GM20000 (cell line): ENCODE data around the gene SCUBE1.

Experiments
- DNase-seq: peaks from one replicate; pipeline ENCODE4 v3.0.0; 2012; ENCODE audit warnings: low spot score
- CTCF ChIP-seq: IDR thresholded peaks from 2 replicates; pipeline ENCODE4 v1.5.1; 2012; ENCODE audit warnings: mild to moderate bottlenecking, control low read depth; ENCODE audit errors: extremely low read depth, missing control alignments

The SCUBE1 gene

GRCh38 chr22:43245717-43246116 is 97.5 kb downstream of the SCUBE1 start:
- no peak for TF ChIP-seq CTCF
- no peak for DNase-seq

- no peak for DNase-seq
- no peak for TF ChIP-seq CTCF
Observed at GRCh38 chr22:43244803-43245527, 98.2 kb downstream of the SCUBE1 start.

- TF ChIP-seq CTCF = no peak
- DNase-seq = no peak
Observed at GRCh38 chr22:43244402-43244801, 98.8 kb downstream of the SCUBE1 start.

DNA sequence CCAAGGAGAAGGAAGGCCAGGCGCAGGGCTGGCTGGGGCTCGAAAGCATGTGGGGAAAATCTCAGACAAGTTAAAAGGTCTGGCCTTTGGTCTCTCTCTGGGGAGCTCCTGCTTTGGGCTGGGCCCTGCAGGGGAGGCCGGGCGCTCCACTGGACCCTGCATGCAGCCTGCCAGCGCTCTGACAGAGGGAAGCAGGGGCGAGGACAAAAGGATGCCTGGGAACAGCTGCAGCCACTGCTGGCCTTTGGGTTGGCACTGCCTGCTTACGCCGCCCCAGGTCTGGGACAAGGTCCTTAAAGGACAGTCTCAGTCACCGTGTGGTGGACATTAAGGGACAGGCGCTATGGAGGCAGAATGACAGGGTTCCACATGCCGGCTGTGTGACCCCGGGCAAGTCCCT is 99.8 kb downstream of the SCUBE1 start:
- no peak for TF ChIP-seq CTCF
- DNase-seq = no peak

GRCh38 chr22:43242627-43243026 is 100.5 kb downstream of the SCUBE1 start:
- no peak for TF ChIP-seq CTCF
- DNase-seq = no peak

DNA sequence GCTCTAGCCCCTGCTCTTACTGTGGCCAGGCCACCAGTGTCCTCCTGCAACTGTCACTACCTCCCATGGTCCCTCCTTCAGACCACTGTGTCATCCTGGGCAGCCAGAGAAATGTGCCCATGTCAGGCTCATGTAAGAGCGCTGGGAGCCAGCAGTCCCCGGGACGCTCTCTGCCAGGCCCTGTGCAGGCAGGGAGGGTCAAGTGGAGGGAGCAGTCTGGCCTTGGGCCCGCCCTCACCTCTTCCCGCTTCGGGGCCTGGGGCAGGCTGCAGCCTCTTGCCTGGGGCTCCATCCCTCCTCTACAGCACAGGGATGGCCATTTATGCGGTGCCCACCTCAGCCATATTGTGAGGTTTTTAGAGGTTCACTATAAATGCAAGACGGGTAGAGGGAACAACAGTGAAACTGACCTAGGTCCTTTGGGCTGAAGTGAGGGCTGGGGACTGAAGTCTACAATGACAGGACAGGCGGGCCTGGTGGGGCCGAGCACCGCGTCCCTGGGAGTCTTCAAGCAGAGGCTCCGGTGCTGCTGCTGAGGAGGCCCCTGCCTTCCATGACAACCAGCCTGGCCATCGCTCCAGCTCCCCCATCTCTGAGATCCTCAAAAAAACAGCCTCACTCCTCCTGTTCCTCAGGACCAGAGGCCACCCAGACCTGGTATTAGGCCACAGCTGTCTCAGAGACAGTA is 101.3 kb downstream of the SCUBE1 start:
- TF ChIP-seq CTCF = no peak
- no peak for DNase-seq

GRCh38 chr22:43241138-43241597 is 102.0 kb downstream of the SCUBE1 start:
- TF ChIP-seq CTCF = no peak
- DNase-seq = no peak
